GM23338 (cell line): ENCODE measurements around the gene MAN2A2. TPM values are rescaled to one million over a fixed set of nuclear protein-coding genes. Genes with fewer than 3 reads are reported as not detected.

Experiments used
- ATAC-seq: fragments of 200-7000 bp; cut with Tn5 transposase; 3 replicates; pipeline ENCODE4 v1.9.1; 2020
- DNase-seq: peaks from one replicate; pipeline ENCODE4 v3.0.0-alpha.2; 2015; ENCODE audit warnings: low spot score
- H2AFZ ChIP-seq: fragments of 200-600 bp; sonication (generic); 2 replicates; pipeline ENCODE4 v1.8.0; 2016; ENCODE audit warnings: antibody characterized with exemption, mild to moderate bottlenecking, moderate library complexity
- H3F3A ChIP-seq: fragments of 200-600 bp; sonication (generic); replicated peaks from 2 replicates; pipeline ENCODE4 v1.8.0; 2017; ENCODE audit warnings: antibody characterized with exemption, mixed run types, low read depth
- H3K27ac ChIP-seq: fragments of 200-600 bp; sonication (generic); 2 replicates; pipeline ENCODE4 v1.6.1; 2016; ENCODE audit warnings: low read depth
- H3K27me3 ChIP-seq: fragments of 200-600 bp; sonication (generic); 2 replicates; pipeline ENCODE4 v1.8.0; 2016; ENCODE audit warnings: mild to moderate bottlenecking, mixed run types, moderate library complexity; ENCODE audit not compliant: insufficient read depth
- H3K36me3 ChIP-seq: fragments of 200-600 bp; sonication (generic); 2 replicates; pipeline ENCODE4 v1.8.0; 2016; ENCODE audit warnings: mild to moderate bottlenecking; ENCODE audit not compliant: insufficient read depth
- H3K4me1 ChIP-seq: fragments of 200-600 bp; sonication (generic); 2 replicates; pipeline ENCODE4 v1.8.0; 2016; ENCODE audit warnings: mild to moderate bottlenecking, moderate library complexity; ENCODE audit not compliant: insufficient read depth
- H3K4me2 ChIP-seq: fragments of 200-600 bp; sonication (generic); 2 replicates; pipeline ENCODE4 v1.7.1; 2017; ENCODE audit warnings: mixed run types
- H3K4me3 ChIP-seq: fragments of 200-600 bp; sonication (generic); 2 replicates; pipeline ENCODE4 v1.6.1; 2016; ENCODE audit warnings: mixed run types
- H3K79me2 ChIP-seq: fragments of 200-600 bp; sonication (generic); replicated peaks from 2 replicates; pipeline ENCODE4 v1.8.0; 2017; ENCODE audit warnings: mild to moderate bottlenecking; ENCODE audit not compliant: insufficient read depth
- H3K9me2 ChIP-seq: fragments of 200-600 bp; sonication (generic); 2 replicates; pipeline ENCODE4 v1.8.0; 2017; ENCODE audit not compliant: insufficient read depth
- H4K20me1 ChIP-seq: fragments of 200-600 bp; sonication (generic); replicated peaks from 2 replicates; pipeline ENCODE4 v1.8.0; 2017; ENCODE audit warnings: mild to moderate bottlenecking; ENCODE audit not compliant: insufficient read depth
- H3K27ac Mint-ChIP-seq: 2 replicates; pipeline ENCODE4 v1.8.0; 2020; ENCODE audit warnings: inconsistent platforms, mild to moderate bottlenecking, moderate library complexity, mixed read lengths
- H3K27me3 Mint-ChIP-seq: 3 replicates; pipeline ENCODE4 v1.8.0; 2022; ENCODE audit warnings: low read depth, mild to moderate bottlenecking, moderate library complexity, mixed read lengths, inconsistent platforms; ENCODE audit not compliant: insufficient read depth, poor library complexity
- H3K36me3 Mint-ChIP-seq: 3 replicates; pipeline ENCODE4 v1.8.0; 2021; ENCODE audit warnings: low read depth, mild to moderate bottlenecking, inconsistent platforms, moderate library complexity, mixed read lengths
- H3K4me1 Mint-ChIP-seq: 3 replicates; pipeline ENCODE4 v1.8.0; 2020; ENCODE audit warnings: mild to moderate bottlenecking, inconsistent platforms, mixed read lengths
- H3K4me3 Mint-ChIP-seq: 3 replicates; pipeline ENCODE4 v1.8.0; 2021; ENCODE audit warnings: moderate library complexity, mild to moderate bottlenecking, inconsistent platforms, mixed read lengths
- H3K9me3 Mint-ChIP-seq: 3 replicates; pipeline ENCODE4 v1.8.0; 2020; ENCODE audit warnings: moderate library complexity, mild to moderate bottlenecking, inconsistent platforms, mixed read lengths
- CREB1 ChIP-seq: fragments of 250-450 bp; sonication (Bioruptor Pico); IDR thresholded peaks from 2 replicates; pipeline ENCODE4 v1.5.0; 2020; ENCODE audit warnings: low read depth, mild to moderate bottlenecking, moderate library complexity
- EZH2 ChIP-seq: fragments of 200-600 bp; sonication (generic); IDR thresholded peaks from one replicate; pipeline ENCODE4 v1.8.0; 2017; ENCODE audit warnings: antibody characterized with exemption, mild to moderate bottlenecking, low read depth; ENCODE audit not compliant: unreplicated experiment
- EZH2phosphoT487 ChIP-seq: fragments of 200-600 bp; sonication (generic); IDR thresholded peaks from one replicate; pipeline ENCODE4 v1.8.1; 2018; ENCODE audit warnings: antibody characterized with exemption; ENCODE audit not compliant: unreplicated experiment
- JUNB ChIP-seq: IDR thresholded peaks from one replicate; pipeline ENCODE4 v1.6.1; 2016; ENCODE audit warnings: antibody characterized with exemption; ENCODE audit not compliant: unreplicated experiment
- NANOG ChIP-seq: IDR thresholded peaks from 2 replicates; pipeline ENCODE4 v1.6.1; 2016; ENCODE audit warnings: antibody characterized with exemption, borderline replicate concordance
- STAT1 ChIP-seq: IDR thresholded peaks from one replicate; pipeline ENCODE4 v1.6.1; 2016; ENCODE audit warnings: antibody characterized with exemption; ENCODE audit not compliant: unreplicated experiment
- ZNF114 ChIP-seq: fragments of 250-450 bp; sonication (Bioruptor Pico); IDR thresholded peaks from 2 replicates; pipeline ENCODE4 v1.5.0; 2020; ENCODE audit warnings: mild to moderate bottlenecking, moderate library complexity
- polyA plus RNA-seq: library from polyadenylated mRNA; unstranded; fragments of >200 nt; fragmentation: Nextera tagmentation; extraction: Ambion mirVana; gene quantifications from 2 replicates; pipeline ENCODE4 v1.2.1, GENCODE V29; 2016
- total RNA-seq: library from RNA; depleted of rRNA; stranded (reverse); fragments of >200 nt; shearing (Covaris generic); gene quantifications from 2 replicates; pipeline ENCODE4 v1.2.3, GENCODE V29; 2014
- TF ChIP-seq, protein P1 (sequence below): fragments of 250-450 bp; sonication (Bioruptor Pico); IDR thresholded peaks from 2 replicates; pipeline ENCODE4 v1.5.0; 2020; ENCODE audit warnings: mild to moderate bottlenecking, moderate library complexity

The MAN2A2 gene
- total and polyA plus RNA-seq, 2 experiments from 2014 or later: 8.2 to 17.1 TPM

GRCh38 chr15:90904746-90905145, 1.6 kb downstream of the MAN2A2 start:
- DNase-seq: no peak
- Mint-ChIP-seq H3K27me3 (peaks cover 24% of the 10 kb centered on the region), H3K9me3 (no peaks in the 10 kb centered on the region; the same call in 2 of the 3 replicates), H3K4me1 (peaks cover 15% of the 10 kb centered on the region), H3K36me3 (peaks cover 11% of the 10 kb centered on the region), H3K27ac (no peak overlapping the region), H3K4me3 (no peak overlapping the region)
- no peak for TF ChIP-seq JUNB
- Histone ChIP-seq H3K4me1 (peaks cover 18% of the 10 kb centered on the region), H4K20me1 (no peaks in the 10 kb centered on the region), H3K27ac (no peak overlapping the region), H3K36me3 (no peaks in the 10 kb centered on the region), H3K9me2 (no peaks in the 10 kb centered on the region), H3K4me3 (no peak overlapping the region), H3F3A (peaks cover 15% of the 10 kb centered on the region), H2AFZ (no peak overlapping the region), H3K79me2 (no peaks in the 10 kb centered on the region), H3K4me2 (no peak overlapping the region), H3K27me3 (peaks cover 24% of the 10 kb centered on the region)
- ATAC-seq: no peak

DNA sequence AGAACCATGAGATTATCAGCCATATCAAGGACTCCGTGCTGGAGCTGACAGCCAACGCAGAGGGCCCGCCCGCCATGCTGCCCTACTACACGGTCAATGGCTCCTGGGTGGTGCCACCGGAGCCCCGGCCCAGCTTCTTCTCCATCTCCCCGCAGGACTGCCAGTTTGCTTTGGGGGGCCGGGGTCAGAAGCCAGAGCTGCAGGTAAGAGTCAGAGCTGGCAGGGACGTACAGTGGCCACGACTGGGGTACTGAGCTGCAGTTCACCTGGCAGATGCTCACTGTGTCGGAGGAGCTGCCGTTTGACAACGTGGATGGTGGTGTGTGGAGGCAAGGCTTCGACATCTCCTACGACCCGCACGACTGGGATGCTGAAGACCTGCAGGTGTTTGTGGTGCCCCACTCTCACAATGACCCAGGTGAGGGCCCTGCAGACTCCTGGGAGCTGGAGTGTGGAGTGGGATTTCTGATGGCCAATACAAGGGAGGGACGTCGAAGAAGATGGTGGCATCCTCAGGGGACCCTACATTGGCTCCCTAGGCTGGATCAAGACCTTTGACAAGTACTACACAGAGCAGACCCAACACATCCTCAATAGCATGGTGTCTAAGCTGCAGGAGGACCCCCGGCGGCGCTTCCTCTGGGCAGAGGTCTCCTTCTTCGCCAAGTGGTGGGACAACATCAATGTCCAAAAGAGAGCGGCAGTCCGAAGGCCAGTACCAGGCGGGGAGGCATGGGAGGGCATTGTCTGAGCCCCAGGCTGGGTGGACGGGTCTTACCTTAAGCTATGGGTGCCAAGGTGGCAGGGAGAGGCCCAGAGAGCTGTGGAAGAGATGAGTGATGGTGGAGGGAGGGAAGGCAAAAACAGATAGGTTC, 2.4 kb downstream of the MAN2A2 start:
- no peaks in the 10 kb centered on the region for H3K79me2 ChIP-seq
- H3K4me1 Mint-ChIP-seq: peaks cover 15% of the 10 kb centered on the region
- H4K20me1 ChIP-seq: no peaks in the 10 kb centered on the region
- H3K27me3 Mint-ChIP-seq: peaks cover 24% of the 10 kb centered on the region
- no peak for DNase-seq
- H2AFZ ChIP-seq: no peak overlapping the region
- H3K4me3 Mint-ChIP-seq: no peak overlapping the region
- no peak for ATAC-seq
- no peaks in the 10 kb centered on the region for H3K36me3 ChIP-seq
- H3K27ac Mint-ChIP-seq: no peak overlapping the region
- peaks cover 15% of the 10 kb centered on the region for H3F3A ChIP-seq
- no peak overlapping the region for H3K27ac ChIP-seq
- no peak overlapping the region for H3K4me2 ChIP-seq
- no peaks in the 10 kb centered on the region for H3K9me2 ChIP-seq
- no peaks in the 10 kb centered on the region; the same call in 2 of the 3 replicates for H3K9me3 Mint-ChIP-seq
- no peak overlapping the region for H3K4me3 ChIP-seq
- TF ChIP-seq EZH2phosphoT487: no peak
- no peak for TF ChIP-seq NANOG
- TF ChIP-seq EZH2: no peak
- TF ChIP-seq CREB1 (CRISPR knock-in tag): no peak
- TF ChIP-seq, protein P1, sequence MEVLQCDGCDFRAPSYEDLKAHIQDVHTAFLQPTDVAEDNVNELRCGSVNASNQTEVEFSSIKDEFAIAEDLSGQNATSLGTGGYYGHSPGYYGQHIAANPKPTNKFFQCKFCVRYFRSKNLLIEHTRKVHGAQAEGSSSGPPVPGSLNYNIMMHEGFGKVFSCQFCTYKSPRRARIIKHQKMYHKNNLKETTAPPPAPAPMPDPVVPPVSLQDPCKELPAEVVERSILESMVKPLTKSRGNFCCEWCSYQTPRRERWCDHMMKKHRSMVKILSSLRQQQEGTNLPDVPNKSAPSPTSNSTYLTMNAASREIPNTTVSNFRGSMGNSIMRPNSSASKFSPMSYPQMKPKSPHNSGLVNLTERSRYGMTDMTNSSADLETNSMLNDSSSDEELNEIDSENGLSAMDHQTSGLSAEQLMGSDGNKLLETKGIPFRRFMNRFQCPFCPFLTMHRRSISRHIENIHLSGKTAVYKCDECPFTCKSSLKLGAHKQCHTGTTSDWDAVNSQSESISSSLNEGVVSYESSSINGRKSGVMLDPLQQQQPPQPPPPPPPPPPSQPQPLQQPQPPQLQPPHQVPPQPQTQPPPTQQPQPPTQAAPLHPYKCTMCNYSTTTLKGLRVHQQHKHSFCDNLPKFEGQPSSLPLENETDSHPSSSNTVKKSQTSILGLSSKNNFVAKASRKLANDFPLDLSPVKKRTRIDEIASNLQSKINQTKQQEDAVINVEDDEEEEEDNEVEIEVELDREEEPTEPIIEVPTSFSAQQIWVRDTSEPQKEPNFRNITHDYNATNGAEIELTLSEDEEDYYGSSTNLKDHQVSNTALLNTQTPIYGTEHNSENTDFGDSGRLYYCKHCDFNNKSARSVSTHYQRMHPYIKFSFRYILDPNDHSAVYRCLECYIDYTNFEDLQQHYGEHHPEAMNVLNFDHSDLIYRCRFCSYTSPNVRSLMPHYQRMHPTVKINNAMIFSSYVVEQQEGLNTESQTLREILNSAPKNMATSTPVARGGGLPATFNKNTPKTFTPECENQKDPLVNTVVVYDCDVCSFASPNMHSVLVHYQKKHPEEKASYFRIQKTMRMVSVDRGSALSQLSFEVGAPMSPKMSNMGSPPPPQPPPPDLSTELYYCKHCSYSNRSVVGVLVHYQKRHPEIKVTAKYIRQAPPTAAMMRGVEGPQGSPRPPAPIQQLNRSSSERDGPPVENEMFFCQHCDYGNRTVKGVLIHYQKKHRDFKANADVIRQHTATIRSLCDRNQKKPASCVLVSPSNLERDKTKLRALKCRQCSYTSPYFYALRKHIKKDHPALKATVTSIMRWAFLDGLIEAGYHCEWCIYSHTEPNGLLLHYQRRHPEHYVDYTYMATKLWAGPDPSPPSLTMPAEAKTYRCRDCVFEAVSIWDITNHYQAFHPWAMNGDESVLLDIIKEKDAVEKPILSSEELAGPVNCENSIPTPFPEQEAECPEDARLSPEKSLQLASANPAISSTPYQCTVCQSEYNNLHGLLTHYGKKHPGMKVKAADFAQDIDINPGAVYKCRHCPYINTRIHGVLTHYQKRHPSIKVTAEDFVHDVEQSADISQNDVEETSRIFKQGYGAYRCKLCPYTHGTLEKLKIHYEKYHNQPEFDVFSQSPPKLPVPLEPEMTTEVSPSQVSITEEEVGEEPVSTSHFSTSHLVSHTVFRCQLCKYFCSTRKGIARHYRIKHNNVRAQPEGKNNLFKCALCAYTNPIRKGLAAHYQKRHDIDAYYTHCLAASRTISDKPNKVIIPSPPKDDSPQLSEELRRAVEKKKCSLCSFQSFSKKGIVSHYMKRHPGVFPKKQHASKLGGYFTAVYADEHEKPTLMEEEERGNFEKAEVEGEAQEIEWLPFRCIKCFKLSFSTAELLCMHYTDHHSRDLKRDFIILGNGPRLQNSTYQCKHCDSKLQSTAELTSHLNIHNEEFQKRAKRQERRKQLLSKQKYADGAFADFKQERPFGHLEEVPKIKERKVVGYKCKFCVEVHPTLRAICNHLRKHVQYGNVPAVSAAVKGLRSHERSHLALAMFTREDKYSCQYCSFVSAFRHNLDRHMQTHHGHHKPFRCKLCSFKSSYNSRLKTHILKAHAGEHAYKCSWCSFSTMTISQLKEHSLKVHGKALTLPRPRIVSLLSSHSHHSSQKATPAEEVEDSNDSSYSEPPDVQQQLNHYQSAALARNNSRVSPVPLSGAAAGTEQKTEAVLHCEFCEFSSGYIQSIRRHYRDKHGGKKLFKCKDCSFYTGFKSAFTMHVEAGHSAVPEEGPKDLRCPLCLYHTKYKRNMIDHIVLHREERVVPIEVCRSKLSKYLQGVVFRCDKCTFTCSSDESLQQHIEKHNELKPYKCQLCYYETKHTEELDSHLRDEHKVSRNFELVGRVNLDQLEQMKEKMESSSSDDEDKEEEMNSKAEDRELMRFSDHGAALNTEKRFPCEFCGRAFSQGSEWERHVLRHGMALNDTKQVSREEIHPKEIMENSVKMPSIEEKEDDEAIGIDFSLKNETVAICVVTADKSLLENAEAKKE (CRISPR knock-in tag): no peak
- TF ChIP-seq STAT1: no peak
- TF ChIP-seq ZNF114 (CRISPR knock-in tag): no peak
- peaks cover 18% of the 10 kb centered on the region for H3K4me1 ChIP-seq
- peaks cover 11% of the 10 kb centered on the region for H3K36me3 Mint-ChIP-seq
- H3K27me3 ChIP-seq: peaks cover 24% of the 10 kb centered on the region
